MCF 10A (cell line): Measurements from ENCODE around the gene NGDN. TPM values are rescaled to one million over a fixed set of nuclear protein-coding genes. Genes with fewer than 3 reads are reported as not detected.

ENCODE experiments used
- BruUV-seq: library from RNA; stranded (reverse); fragments of 400-500 nt; replicated peaks from 2 replicates; lab custom pipeline; 2021; lab: Mats Ljungman, UMichigan
- CTCF ChIA-PET: fragments of 300-600 bp; sonication (Branson Sonifier 250); formaldehyde crosslinking; extraction: SDS; loops from one replicate; lab custom pipeline; 2021; ENCODE audit warnings: antibody characterized with exemption, inconsistent platforms; lab: Yijun Ruan, JAX
- POLR2A ChIA-PET: fragments of 300-600, 350-650 bp; sonication (Branson Sonifier 250); formaldehyde crosslinking; extraction: SDS; loops from one replicate; lab custom pipeline; 2020; ENCODE audit warnings: antibody characterized with exemption, inconsistent platforms; lab: Yijun Ruan, JAX
- DNase-seq: peaks from one replicate; pipeline ENCODE4 v3.0.0-alpha.2; 2018; ENCODE audit not compliant: unreplicated experiment
- H3K27ac Mint-ChIP-seq: one replicate; pipeline ENCODE4 v1.8.0; 2022; ENCODE audit warnings: mild to moderate bottlenecking, low read depth, mixed read lengths; ENCODE audit not compliant: unreplicated experiment
- H3K27me3 Mint-ChIP-seq: one replicate; pipeline ENCODE4 v1.8.0; 2022; ENCODE audit warnings: mixed read lengths; ENCODE audit not compliant: insufficient read depth, unreplicated experiment
- H3K36me3 Mint-ChIP-seq: one replicate; pipeline ENCODE4 v1.8.0; 2022; ENCODE audit warnings: mild to moderate bottlenecking, moderate library complexity, mixed read lengths; ENCODE audit not compliant: insufficient read depth, unreplicated experiment
- H3K4me1 Mint-ChIP-seq: one replicate; pipeline ENCODE4 v1.8.0; 2022; ENCODE audit warnings: mixed read lengths; ENCODE audit not compliant: insufficient read depth, unreplicated experiment
- H3K4me3 Mint-ChIP-seq: one replicate; pipeline ENCODE4 v1.8.0; 2022; ENCODE audit warnings: mild to moderate bottlenecking, moderate library complexity, mixed read lengths; ENCODE audit not compliant: unreplicated experiment
- H3K9me3 Mint-ChIP-seq: one replicate; pipeline ENCODE4 v1.8.0; 2022; ENCODE audit warnings: mixed read lengths; ENCODE audit not compliant: unreplicated experiment
- CTCF ChIP-seq: fragments of 200-600 bp; IDR thresholded peaks from one replicate; pipeline ENCODE4 v1.8.0; 2022; ENCODE audit warnings: antibody characterized with exemption, mild to moderate bottlenecking; ENCODE audit not compliant: unreplicated experiment
- intact Hi-C: fragments of 100-400 bp; cut with micrococcal nuclease; formaldehyde crosslinking; loops from 2 replicates; pipeline ENCODE4 v1.14.1; 2022
- total RNA-seq: library from RNA; stranded (reverse); gene quantifications from 2 replicates; pipeline ENCODE4 v1.2.3, GENCODE V29; 2022

NGDN gene
- total RNA-seq, 1 experiment from 2014 or later = 46.8 TPM

DNA sequence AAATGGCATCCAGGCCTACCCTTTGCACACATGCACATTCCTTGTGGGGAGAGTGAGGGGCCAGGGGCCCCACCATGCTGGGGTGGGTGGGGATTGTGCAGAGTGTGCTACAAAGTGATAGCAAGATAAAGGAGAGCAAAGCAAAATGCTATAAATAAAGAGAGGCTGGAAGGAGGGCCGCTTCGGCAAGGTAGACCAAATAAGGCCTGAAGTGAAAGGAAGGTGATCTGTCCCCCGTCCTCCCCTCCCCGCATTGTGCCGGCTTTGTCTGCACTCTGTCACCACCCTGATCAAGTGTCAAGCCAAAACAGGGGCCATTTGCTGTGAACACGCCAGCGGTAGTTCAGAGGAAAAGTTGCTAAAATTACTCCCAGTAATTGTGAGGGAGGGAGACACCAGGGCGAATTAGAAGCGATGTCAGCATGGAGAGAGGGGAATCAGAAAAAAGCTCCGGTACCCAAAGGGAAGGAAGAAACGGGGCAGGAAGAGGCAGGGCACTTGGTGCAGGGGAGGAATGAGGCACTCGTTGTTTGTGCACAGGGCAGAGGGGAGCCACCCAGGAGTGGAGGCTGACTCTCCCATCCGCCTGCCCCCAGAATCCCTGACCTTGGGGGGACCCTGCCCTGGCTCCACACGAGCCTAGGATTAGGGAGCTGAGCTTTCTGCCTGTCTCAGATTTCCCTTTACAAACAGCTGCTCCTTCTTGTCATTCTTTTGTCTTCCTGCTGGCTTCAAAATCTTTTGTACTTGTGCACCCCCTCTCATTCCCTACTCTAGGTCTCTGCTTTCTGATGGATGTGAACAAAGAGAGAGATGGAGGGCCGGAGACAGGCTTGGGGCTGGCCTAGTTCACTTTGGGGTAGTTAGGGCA, 31.2 kb upstream of the NGDN start:
- no peak overlapping the region for H3K4me3 Mint-ChIP-seq
- no peak overlapping the region for H3K27ac Mint-ChIP-seq
- peaks cover 51% of the 10 kb centered on the region for H3K27me3 Mint-ChIP-seq
- ChIA-PET POLR2A (no interaction called here), CTCF (no interaction called here)
- H3K4me1 Mint-ChIP-seq = no peaks in the 10 kb centered on the region
- intact Hi-C loops = no loop called here
- H3K36me3 Mint-ChIP-seq = no peaks in the 10 kb centered on the region
- no TSS peak for BruUV-seq
- H3K9me3 Mint-ChIP-seq = no peaks in the 10 kb centered on the region
- no peak for TF ChIP-seq CTCF
- DNase-seq = no peak

- intact Hi-C loops = no loop called here
- BruUV-seq = no TSS peak
- H3K27me3 Mint-ChIP-seq = peaks cover 47% of the 10 kb centered on the region
- TF ChIP-seq CTCF = no peak
- no peak overlapping the region for H3K4me3 Mint-ChIP-seq
- ChIA-PET POLR2A (interaction anchor here (0.5 kb wide), 1 partner anchor 479 kb away, joined by 3 read pairs; no protein-coding TSS in a partner anchor), CTCF (no interaction called here)
- no peaks in the 10 kb centered on the region for H3K36me3 Mint-ChIP-seq
- H3K4me1 Mint-ChIP-seq = no peaks in the 10 kb centered on the region
- DNase-seq = no peak
- H3K27ac Mint-ChIP-seq = no peak overlapping the region
- no peaks in the 10 kb centered on the region for H3K9me3 Mint-ChIP-seq
These were observed 30.2 kb upstream of the NGDN start for GRCh38 chr14:23439107-23439835.

- no peak for DNase-seq
- no peaks in the 10 kb centered on the region for H3K36me3 Mint-ChIP-seq
- POLR2A ChIA-PET = no interaction called here
- no peaks in the 10 kb centered on the region for H3K4me1 Mint-ChIP-seq
- intact Hi-C loops = no loop called here
- no peaks in the 10 kb centered on the region for H3K9me3 Mint-ChIP-seq
- no peak overlapping the region for H3K4me3 Mint-ChIP-seq
- CTCF ChIA-PET = no interaction called here
- no peak overlapping the region for H3K27ac Mint-ChIP-seq
- peaks cover 34% of the 10 kb centered on the region for H3K27me3 Mint-ChIP-seq
- BruUV-seq = no TSS peak
- TF ChIP-seq CTCF = no peak
These were observed 28.4 kb upstream of the NGDN start for GRCh38 chr14:23441076-23441475.

DNA sequence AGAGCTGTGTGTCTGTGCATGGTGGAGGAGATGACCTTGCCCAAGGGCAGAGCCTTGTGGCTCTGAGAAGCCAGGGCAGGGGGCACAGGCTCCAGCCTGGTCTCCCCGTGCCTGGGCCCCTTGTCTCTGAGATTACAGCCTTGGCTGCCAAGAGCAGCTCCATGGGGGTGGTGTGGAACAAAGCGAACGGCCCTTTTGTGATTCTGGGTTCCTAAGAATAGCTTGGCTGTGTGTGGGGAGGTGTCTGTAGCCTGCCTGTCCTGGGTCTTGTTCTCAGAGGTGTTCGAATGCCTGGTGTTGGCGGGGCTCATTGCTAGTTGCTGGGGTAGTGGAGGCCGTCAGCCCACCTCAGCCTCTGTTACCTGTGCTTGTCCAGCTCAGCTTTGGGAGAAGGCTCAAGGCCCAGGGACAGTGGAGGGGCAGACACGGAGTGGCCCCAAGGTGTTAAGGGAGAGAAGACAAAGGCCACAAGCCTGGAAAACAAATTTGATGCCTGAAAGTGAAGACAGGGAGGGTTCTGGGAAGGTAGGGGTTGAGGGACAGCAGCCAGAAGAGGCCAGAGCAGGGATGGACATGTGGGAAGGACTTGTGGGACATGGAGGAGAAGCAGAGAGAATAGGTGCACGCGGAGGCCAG, 26.7 kb upstream of the NGDN start:
- Mint-ChIP-seq H3K4me3 (no peak overlapping the region), H3K36me3 (no peaks in the 10 kb centered on the region), H3K27me3 (peaks cover 34% of the 10 kb centered on the region), H3K4me1 (no peaks in the 10 kb centered on the region), H3K27ac (no peak overlapping the region), H3K9me3 (no peaks in the 10 kb centered on the region)
- no peak for DNase-seq
- ChIA-PET POLR2A (no interaction called here), CTCF (no interaction called here)
- intact Hi-C loops = no loop called here
- no peak for TF ChIP-seq CTCF
- BruUV-seq = no TSS peak
